ENCODE data around the gene CTDSPL.

The CTDSPL gene

DNA sequence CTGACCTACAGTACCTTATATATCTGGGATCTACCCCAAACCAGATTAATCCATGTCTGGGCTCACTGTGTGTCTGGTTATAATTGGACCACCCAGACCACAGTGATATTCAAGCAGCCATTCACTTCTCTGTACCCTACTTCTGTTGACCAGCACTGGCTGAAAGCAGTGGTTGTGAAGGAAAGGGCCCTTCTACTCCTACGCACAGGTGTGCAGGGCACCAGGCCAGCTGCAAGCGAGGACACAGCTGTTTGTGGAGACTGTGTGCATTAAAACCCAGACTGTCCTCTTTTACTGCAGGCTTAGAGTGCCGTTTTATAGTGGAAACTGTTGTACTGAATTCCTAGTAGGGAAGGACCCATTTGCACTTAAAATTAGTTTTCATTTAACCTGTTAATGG lies 29.5 kb downstream of the CTDSPL start:
- no peak for DNase-seq (ENCODE audit: low read depth)

DNA sequence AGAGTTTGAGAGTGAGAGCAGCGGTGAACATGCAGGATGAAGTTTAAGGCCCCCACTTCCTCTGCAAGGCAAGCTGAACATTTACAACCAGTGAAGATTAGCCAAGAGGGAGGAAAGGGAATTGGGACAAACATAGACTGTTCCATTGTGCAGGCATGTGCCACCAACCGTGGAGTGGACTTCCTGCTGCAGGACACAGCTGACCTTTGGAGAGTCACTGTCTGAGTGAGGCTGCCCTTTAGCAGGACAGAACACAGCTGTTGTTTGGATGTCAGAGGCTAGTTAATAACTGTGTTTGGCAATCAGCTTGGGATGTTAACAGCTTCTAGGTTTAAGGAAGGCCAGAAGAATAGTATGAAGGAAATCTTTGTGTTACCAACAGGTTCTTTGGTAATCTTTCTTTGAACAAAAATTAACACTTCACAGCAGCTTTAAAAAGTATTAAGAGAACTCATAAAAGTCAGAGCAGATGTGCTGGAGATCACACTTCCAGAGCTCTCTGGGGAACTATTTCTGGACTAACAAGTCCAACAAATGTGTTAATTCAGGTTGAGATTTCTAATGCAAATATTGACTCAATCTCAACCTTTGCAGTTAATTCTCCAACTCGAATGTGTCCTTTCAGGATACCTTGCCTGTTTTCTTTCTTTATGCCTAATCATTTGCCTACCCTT lies 31.4 kb downstream of the CTDSPL start:
- no peak for DNase-seq (ENCODE audit: low read depth)

DNA sequence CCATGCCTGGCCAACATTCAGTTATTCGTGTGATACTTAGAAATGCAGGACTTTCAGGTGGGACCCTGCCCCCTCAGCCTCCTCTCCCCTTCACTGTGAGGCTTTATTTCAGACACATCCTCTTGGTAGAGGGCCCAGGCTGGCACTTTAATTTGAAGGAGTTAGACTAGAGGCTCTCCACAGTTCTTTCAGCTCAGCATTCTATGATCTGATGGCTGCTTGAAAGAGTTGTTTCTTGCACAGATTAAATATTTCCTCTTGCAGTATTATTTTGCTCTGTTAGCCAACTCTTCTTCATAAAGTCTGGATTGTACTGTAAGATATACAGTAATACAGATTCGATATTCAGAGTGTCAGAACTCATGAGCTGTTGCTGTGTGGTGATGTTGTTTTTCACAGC lies 35.1 kb downstream of the CTDSPL start:
- DNase-seq (ENCODE audit: low read depth) = no peak

DNA sequence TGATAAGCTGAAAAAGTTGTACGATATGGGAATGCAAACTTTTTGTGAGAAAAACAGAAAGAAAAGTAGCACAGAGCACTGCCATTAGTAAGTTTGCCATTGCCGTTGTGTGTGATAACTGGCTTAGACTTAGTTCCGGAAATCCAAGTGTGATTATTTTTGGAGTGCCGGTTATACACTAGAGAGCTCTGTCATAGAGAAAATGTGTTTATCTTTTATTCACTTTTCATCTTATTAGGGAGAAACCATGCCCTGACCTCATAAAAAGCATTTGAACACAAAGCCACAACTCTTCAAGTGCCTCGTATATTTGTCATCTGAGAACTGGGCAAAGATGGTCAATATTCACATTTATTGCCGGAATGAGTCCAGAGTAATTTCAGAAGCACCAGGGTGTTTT lies 36.1 kb downstream of the CTDSPL start:
- DNase-seq (ENCODE audit: low read depth) = no peak

DNA sequence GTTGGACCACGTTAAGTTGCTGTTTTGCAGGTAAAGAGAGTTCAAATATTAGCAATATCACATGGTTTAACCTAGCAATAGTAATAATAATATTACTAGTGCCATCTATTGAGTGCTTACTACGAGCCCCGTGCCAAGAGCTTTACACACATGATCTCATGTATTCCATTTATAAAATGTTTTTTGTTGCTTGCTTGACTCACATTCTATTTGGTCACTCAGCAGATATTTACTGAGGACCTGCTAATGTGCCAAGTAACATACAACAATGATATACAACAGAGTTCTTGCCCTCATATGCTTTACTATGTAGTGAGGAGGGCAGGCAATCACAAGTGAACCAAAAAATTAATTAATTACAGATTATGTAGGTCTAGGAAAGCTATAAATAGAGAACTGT lies 36.7 kb downstream of the CTDSPL start:
- no peak for DNase-seq (ENCODE audit: low read depth)

DNA sequence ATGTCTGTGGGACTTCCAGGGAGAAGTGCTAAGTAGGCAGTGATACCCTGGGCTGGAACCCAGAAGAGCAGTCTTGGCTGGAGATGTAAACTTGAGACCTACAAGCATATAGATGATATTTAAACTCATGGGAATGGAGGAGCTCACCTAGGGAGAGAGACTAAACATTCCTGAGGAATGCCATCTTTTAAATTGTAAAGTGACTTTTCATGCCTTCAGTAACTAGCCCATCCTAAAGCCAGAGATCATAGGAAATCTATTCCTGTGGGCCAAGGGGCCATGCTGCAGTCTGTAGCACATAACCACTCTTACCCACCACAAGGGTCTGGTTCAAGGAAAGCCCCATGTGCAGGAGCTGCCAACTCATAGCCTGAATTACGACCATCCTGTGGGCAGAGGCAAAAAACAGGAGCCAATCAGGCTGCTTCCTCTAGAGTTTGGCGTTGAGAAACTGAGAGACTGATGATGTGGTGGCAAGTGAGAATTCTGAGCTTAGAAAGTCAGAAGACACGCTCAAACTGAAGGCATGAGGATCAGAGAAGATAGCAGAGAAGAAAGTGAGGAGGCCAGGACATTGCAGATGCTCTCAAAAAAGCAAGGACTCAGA lies 37.5 kb downstream of the CTDSPL start:
- DNase-seq (ENCODE audit: low read depth) = no peak

DNA sequence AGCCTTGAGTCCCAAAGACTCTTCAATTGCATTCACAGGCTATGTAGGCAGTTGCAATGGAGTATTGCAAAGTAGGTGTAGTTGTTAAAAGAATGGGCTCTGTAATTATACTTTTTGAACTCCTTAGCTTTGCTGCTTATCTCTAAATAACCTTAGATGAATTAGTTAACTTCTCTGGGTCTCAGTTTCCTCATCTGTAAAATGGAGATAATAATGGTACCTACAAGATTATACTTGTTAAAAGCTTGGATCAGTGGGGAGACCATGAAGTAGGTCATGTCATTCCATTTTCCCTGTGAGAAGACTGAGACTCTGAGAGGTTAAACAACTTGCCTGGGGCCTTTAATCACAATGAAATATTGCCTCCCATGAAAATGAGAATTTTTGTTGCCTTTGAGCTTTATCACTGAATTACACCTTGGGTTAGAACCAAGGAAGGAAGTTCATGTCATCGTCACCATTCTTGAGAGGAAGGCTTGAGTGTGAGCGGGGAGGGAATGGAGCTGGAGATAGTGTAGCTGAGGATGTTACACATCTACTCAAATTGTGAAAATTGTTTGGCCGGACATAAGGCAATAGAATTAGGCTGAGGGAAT lies 38.1 kb downstream of the CTDSPL start:
- no peak for DNase-seq (ENCODE audit: low read depth)

DNA sequence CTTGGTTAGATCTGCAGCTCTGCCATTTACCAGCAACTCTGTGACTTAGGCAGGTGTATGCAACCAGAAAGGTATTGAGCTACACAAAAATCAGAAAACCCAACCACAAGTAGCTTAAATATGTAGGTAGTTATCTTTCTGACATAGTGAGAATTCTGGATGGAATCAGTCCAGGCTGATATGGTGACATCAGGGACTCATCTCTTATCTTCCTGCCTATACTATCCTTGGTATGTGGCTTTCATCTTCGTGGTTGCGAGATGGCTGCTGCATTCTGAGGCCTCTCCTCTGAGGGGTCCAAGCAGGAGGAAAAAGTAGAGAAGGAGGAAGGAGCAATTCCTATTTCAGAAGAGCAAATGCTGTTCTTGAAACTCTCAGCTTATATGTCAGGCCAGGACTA lies 40.0 kb downstream of the CTDSPL start:
- DNase-seq (ENCODE audit: low read depth) = no peak

DNA sequence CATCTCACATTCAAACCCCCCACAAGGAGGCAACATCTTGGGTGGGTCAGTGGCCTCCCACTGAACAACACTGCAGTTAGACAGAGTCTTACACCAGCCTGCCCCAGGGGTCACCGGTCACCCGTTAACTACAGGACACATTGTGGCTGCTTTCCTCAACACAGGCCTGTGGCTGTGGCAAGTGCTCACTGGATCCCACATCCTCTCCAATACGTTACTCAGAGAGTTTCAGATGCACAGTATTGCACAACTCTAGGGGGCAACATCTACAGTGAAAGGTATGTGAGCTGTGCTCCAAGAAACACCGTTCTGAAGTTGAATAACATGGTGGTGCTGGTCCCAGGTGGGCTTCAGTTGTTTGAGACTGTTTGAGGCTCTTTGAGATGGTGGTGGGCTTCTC lies 41.0 kb downstream of the CTDSPL start:
- no peak for DNase-seq (ENCODE audit: low read depth)

DNA sequence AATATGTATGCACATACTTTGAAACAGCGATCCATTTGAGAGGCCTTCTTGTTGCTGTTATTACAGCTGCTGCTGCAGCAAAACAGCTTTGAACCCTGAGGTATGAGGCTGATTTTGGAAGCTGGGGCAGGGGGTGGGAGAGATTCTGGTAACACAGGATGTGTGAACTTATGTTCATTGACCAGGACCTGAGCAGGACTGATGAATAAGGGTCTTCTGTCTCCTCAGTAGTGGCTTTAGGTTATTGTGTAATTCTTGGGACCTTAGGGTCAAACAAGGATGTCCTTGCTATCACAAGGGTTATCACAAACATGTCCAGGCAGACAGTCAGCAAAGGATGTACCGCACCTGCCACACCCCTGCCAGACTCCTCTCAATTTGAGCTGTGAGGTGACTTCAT lies 41.6 kb downstream of the CTDSPL start:
- no peak for DNase-seq (ENCODE audit: low read depth)

DNA sequence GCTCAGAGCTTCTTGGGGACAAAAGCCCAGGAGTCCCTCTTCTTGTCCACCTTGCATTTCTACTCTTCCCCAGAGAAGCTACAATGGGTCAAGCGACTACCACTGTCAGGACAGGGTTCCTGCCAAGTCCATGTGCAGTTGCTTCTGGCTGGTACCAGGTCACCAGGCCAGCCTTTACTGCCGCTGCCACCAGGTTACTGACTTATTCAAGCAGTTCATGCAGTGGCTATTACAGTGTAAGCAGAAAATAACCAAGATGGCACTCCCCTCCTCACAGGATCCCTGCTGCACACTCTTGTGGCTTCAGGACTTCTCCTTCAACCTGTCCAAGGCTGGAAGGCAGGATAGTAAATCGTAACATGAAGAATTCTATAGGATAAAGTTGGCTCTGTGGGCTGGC lies 42.1 kb downstream of the CTDSPL start:
- DNase-seq (ENCODE audit: low read depth) = no peak

DNA sequence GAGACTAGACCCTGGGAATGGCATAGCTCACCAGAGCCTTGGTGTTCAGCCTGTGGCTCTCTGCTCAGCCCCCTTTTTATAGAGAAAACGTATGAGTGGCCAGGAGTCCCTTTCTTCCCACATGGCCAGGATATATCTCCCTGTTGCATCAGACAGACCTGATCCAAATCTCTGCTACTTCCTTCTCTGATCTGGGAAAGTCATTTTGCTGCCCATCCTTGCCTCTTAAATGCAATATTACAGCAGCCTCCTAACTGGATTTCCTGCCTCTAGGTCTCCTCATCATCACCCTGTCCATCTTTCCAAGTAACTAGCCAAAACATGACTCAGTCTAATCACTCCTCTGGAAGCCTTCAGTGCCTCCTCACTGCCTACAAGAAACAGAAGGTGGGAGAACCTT lies 42.9 kb downstream of the CTDSPL start:
- DNase-seq (ENCODE audit: low read depth) = no peak

DNA sequence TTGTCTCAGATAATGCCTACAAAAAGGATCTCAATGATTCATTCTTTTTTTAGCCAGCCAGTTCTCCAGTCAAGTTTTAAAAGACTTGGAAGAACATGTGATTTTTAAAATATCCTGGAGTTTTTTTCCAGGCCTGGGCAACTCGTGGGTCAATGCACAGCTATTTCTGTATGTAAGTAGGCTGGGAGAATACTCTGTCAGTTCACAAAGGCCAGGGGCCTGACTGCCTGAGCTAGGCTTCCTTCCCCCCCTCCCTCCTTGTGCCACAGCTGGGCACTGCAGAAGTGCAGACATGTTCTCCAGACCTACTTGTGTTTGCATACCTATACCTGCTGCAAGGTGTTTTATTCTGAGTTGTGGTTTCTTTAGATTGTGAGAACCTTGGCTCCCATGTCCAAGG lies 43.7 kb downstream of the CTDSPL start:
- DNase-seq (ENCODE audit: low read depth) = no peak

DNA sequence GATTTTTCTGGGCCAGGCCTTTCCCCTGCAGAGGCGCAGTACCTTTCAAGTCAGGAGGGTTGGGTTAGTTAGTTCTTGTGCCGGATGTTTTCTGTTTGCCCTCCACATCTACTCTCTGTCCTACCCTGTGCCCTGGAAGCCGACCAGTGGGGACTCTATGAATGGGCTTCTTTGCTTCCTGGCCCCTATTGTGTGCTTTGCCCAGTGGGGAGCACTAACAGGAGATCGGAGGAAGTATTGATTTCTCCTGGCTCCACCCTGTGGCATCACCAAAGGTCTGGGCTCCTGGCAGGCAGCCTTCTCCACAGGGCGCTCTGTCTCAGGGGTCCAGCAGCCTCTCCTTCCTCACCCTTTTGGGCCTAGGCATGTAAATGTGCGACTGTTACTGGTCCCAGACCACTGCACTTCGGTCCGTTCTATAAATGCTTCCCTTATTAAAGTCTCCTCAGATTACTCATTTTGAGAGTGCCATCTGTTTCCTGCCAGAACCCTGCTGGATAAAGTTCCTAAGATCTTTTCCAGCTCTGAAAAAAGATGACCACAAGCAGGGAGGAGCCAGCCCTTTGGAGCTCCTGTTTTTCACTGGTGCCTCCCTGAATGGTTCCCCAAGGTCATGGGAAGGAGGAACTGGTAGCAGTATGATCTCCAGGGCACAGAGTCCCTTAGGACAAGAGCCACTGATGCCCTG lies 44.5 kb downstream of the CTDSPL start:
- no peak for DNase-seq (ENCODE audit: low read depth)

DNA sequence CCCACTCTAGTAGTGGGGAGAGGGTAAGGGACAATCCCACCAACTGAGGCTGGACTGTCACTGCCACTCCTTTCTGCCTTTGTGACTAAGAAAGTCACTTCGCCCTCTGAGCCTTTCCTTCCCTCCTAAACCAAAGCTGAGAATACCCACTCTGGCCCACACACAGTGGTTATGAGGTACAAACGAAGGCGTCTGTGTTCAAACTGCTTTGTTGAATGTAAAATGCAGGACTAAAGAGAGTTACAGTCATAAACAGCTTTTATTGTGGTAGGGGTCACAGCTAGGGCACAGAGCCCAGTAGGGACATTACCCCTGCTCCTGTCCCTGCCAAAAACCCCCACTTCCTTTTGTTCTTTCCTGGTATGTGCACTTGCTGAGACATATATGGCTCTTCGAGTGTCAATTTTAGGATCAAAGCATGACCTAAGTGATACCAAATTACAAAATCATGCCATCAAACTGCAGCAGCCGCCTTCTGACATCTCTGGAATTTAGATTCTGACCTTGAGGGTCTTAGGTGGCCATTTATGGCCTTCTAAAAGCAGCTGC lies 45.1 kb downstream of the CTDSPL start:
- DNase-seq (ENCODE audit: low read depth) = no peak

DNA sequence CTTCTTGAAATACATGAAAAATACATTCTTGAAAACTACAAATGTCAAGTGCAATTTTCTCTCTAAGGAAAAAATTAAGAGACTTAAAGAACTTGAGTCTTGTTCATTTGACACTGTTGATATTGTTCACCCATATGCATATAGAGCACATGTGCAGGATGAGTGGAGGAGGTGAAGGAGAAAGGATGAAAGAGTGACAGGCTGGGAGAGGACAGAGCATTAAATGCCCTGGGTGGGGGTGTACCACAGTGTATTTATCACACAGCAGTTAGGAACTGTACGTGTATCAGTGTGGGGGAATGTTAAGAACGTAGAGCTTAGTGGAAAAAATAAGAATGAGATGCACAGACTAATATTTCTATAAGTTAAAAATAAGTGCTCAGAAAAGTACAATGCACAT lies 45.7 kb downstream of the CTDSPL start:
- no peak for DNase-seq (ENCODE audit: low read depth)

DNA sequence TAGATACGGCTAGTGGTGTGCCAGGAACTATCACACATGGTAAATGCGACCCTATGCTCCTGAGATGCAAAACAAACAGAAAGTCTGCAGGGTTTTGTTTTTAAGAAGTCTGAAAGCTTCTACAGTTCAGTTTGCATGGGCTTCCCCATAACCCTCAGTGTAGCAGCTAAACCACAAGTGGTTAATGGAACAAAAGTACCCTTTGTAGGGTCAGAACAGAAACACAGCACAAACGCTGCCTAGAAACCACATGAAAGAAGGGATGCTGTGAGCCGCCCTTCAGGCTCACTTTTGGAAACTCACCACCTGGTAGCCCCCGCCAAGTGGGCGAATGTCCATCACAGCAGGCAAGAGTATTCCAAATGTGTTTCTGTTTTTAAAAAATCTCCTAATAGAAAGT lies 46.2 kb downstream of the CTDSPL start:
- DNase-seq (ENCODE audit: low read depth) = no peak

DNA sequence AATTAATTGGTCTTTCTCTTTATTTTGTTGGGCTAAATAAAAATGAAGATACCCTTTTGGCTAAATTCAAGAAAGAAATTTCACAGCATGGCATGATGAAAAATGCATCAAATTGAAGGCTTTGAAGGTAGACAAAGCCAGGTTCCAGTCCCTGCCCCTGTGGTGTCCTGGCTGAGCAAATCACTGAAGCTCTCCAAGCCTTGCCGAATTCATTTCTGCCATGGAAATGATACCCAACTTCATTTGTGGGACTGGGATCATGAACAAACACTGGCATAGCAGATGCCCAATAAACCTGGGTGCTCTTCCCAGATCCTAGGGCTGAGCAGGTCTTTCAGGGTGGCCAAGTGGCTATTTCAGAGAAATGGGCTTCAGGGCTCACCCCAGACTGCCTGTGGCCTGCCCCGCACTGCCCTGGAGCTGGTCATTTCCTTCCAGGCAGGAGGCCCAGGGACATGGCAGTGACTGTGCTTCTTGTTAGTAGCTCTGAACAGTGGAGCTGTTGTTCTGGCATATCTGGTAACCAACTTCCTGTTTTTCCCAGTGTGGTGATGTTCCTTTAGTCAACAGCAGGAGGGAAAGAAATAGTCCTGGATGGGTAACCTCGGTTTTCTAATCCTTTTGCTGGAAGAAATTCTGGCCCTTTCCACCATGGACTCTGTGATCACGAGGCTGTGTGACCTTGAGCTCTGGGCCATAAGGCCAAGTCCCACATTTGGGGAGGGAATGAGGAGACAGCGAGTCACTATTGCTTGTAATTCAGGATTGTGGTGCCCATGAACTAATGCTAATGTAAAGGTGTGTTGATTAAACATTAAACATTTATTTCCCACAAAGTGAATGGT lies 47.6 kb downstream of the CTDSPL start:
- no peak for DNase-seq (ENCODE audit: low read depth)

DNA sequence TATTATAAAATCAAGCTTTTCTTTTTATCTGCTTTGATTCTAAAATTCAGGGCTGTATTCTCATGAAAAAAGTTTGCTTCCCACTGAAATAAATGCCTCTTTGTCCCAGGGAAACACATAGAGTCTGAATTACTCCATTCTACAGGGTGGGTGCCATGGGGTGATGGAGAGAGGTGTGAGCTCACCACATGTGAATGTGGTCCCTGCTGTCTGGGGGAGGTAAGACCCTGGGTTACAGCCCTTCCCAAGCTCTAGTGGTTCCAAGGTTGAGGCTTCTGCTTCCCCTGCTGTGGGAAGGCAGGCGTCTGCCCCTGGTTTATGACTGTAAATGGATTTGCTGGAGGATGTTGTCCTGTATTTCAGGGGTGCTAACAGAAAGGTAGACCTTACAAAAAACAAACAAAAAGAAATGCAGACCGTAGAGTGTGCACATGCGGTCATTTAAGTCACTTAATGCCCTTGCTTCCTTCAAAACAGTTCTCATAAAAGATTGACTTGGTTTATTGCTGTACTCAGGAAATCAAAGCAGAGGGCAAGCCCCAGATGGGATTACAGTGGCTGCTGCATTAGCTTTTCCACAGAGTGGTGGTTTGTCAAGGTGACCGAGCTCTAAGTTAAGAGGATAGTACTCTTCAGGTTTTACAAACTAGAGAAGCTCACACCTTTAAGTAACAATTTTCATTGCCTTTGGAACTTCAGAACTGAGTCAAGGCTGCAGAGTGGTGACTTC lies 49.2 kb downstream of the CTDSPL start:
- DNase-seq (ENCODE audit: low read depth) = no peak

DNA sequence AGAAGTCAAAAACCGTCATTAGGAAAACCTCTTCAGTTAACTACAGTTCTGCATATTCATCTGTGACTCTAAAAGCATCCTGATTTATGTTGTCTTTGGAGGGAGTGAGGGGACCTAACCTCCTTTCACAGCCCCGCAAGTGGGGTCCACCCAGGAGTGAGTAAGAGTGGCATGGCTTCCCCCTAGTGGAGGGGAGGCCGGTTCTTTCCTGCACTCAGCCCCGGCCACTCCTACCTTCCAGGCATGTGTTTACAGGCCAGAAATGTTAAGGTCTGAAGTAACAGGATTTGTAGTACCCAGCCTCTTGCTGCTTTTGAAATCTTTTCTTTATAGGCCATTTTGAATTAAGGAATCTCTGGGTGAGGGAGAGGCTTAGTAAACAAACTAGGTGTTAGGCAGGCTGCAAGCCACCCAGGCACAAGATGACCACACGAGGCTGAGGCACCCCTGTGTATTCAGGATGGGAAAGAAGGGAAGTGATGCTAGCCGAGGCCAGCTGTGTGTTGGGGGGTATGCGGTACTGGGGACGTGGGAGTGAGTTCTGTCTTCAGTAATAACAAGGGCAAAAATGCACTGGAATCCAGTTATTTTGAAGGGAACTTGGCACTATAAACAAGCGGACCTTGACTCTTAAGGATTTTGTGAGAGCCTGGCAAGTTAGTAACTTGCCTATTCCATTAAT lies 50.5 kb downstream of the CTDSPL start:
- DNase-seq (ENCODE audit: low read depth) = no peak

DNA sequence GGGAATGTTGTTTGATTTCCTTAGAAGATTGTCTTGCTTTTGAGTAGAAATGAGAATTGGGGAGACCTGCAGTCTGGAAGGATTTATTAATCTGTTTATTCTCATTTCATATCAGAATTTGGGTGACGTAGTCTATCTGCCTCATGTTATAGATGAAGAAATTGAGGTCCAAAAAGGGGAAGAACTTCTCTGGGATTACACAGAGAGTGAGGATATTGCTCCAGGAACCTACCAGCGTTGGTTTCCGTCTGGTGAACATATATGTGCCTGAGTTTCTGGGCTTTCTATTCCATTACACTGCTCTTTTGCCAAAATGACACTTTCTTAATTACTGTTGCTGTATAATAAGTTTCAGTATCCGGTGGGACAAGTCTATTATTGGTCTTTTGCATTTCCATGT lies 51.8 kb downstream of the CTDSPL start:
- no peak for DNase-seq (ENCODE audit: low read depth)
